Stimulated activated CD4-positive, alpha-beta T cell treated with anti-CD3 and anti-CD28 coated beads, Interleukin-4, amount 100 ng/mL, for 4 hours (primary cell): ENCODE measurements around the gene SMR3B.

ENCODE experiments used
- DNase-seq, 2 experiments: peaks; one replicate each; pipeline ENCODE4 v3.0.0-alpha.2; 2020

Gene SMR3B

GRCh38 chr4:70382691-70383181 is at the start of gene SMR3B:
TSS of gene SMR3B (plus strand) at chr4:70383131. CDS start at chr4:70384511, 1,380 bp downstream.
- DNase-seq, result no peak

DNA sequence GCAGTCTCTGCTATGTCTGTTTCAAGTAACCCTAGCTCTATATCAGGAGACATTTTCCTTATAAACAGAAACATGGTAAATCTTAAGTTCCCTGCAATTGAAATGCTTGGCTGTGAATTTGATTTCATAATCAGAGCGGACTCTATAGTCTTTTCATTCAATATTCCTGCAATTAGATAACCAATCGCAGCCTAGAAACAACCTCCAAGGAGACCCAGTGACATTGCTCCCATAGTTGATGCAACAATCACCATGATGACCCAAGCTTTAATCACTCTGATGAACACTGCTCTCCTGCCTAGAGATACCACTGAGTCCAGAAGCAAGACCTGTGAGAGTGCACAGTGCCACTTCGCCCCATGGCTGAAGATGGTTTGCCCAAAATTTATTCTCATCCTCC is 48.2 kb upstream of the SMR3B start, which contains the start of gene CABS1:
Gene CABS1 (plus strand): TSS at position 301 of the 400 bp plus-strand sequence. CDS start 59 bp downstream, at position 360.
- no peak for DNase-seq

GRCh38 chr4:70336043-70336442 is 46.9 kb upstream of the SMR3B start:
- DNase-seq, result no peak

- DNase-seq, result no peak
Observed at GRCh38 chr4:70337886-70338420, 45.0 kb upstream of the SMR3B start.

DNA sequence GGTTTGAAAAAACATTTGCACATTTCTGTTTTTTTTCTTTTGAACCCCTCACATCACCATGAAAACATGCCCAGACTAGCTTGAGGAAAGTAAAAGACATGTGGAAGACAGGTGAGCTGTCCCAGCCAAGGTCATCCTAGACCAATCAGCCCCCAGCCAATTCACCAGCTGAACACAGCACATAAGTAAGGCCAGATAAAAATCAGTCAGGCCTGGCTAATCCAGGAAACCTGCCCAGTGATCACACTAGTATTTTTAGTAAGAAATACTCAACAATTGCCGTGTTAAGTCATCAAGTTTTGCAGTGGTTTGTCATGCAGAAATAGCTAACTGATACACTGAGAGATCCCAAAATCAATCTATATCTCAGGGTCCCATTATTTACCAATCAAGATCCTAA is 26.7 kb upstream of the SMR3B start:
- no peak for DNase-seq

- DNase-seq, result no peak
Observed at GRCh38 chr4:70359115-70359661, 23.7 kb upstream of the SMR3B start.

GRCh38 chr4:70360460-70360859 is 22.5 kb upstream of the SMR3B start, which contains the start of gene SMR3A:
TSS of gene SMR3A (plus strand) at chr4:70360760. CDS start at chr4:70362116, 1,356 bp downstream.
- no peak for DNase-seq

DNA sequence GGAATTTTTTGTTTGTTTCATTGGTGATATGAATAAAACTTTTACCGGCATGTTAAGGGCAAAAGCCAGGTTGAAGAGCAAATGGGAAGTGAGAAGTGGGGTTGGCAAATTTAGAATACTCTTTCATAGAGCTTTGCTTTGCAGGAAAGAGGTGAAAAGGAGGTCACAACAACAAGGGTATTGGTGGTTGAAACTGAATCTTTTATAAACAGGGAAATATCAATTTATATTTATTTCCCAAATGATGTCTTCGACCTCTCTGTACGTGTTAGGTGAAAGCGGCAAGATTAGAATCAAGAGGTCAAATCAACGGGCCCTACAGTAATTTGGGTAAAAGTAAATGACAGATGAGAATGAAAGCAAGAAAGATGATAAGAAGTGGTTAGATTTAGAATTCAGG is 18.9 kb upstream of the SMR3B start:
- DNase-seq, result no peak

GRCh38 chr4:70365479-70365878 is 17.5 kb upstream of the SMR3B start:
- DNase-seq, result no peak

GRCh38 chr4:70367813-70368212 is 15.1 kb upstream of the SMR3B start:
- DNase-seq, result no peak

- no peak for DNase-seq
Observed at GRCh38 chr4:70371987-70372386, 10.9 kb upstream of the SMR3B start.

- no peak for DNase-seq
Observed at GRCh38 chr4:70372760-70373159, 10.2 kb upstream of the SMR3B start.

GRCh38 chr4:70380578-70380977 is 2.4 kb upstream of the SMR3B start:
- DNase-seq, result no peak

DNA sequence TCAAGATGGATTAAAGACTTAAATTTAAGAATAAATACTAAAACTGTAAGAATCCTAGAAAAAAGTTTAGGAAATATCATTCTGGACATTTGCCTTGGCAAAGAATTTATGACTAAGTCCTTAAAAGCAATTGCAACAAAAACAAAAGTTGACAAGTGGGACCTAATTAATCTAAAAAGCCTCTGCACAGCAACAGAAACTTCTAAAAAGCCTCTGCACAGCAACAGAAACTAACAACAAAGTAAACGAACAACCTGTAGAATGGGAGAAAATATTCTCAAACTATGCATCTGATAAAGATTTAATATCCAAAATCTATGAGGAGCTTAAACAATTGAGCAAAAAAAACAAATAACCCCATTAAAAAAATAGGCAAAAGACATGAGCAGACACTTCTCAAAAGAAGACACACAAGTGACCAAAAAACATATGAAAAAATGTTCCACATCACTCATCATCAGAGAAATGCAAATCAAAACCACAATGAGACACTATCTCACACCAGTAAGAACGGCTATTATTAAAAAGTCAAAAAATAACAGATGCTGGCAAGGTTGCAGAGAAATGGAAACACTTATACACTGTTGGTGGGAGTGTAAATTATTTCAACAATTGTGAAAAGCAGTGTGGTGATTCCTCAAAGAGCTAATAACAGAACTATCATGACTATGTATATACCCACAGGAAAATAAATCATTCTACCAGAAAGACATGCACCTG is 9.3 kb downstream of the SMR3B start:
- DNase-seq, result no peak

DNA sequence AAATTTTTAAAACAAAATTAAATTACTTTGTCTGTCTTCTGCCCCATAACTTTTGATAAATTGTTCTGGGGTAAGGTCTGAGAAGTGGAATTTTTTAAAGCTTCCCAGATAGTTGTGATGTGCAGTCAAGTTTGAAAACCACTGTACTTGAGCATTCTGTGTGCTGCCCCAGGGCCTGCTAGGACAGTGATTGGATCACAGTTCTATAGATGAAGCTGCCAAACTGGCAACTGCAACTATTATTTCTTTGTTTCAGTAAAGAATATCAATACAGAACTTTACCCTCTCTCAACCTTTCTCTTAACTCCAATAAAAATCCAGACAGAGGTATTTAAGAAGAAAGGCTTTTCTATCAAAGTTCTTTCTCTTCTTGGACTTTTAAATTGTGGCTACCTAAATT is 14.6 kb downstream of the SMR3B start, which contains the start of gene OPRPN:
Gene OPRPN (plus strand): TSS at position 361 of the 400 bp plus-strand sequence. CDS start 1,346 bp downstream, outside the sequence.
- no peak for DNase-seq

- DNase-seq, result no peak
Observed at GRCh38 chr4:70399319-70399718, 16.4 kb downstream of the SMR3B start.

GRCh38 chr4:70402762-70403161 is 19.8 kb downstream of the SMR3B start:
- DNase-seq, result no peak

DNA sequence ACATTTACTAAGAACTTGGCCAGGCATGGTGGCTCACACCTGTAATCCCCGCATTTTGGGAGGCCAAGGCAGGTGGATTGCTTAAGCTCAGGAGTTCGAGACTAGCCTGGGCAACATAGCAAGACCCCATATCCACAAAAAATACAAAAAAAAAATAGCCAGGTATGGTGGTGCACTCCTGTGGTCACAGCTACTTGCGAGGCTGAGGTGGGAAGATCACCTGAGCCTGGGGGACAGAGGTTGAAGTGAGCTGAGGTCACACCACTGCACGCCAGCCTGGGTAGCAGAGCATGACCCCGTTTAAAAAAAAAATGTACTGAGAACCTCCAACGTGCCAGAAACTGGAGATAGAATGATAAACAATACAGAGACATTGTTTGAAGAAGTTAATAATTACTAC is 22.8 kb downstream of the SMR3B start:
- no peak for DNase-seq

DNA sequence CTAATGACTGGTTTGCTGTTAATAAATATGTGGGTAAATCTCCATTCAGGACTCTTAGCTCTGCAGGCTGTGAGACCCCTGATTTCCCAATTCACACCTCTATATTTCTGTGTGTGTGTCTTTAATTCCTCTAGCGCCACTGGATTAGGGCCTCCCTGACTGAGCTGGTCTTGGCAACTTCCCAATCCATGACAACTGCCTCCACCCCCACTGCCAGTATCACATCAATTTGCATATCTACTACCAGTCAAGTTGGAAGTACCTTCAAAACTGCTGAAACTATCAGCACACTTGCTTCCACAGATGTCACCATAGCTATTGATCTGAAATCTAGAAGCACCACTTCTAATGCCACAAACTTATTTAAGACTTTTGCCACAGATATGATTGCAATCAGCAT is 42.4 kb downstream of the SMR3B start:
- no peak for DNase-seq

DNA sequence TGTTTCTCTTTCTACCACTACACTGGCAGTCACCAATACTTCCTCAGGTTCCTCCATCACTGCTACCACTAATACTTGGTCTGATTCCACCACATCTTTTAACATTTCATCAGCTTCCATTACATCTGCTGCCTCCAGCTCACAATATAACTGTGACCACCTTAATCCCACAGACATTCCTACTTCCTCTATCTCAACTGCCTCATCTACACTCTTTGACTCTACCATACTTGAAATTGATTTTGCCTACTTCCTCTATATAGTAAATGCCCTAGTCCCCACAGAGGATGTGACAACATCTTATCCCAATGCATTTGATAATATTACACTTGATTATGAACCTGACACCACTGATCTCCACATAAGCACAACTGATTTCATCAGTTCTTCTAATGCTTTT is 43.9 kb downstream of the SMR3B start:
- DNase-seq, result no peak

DNA sequence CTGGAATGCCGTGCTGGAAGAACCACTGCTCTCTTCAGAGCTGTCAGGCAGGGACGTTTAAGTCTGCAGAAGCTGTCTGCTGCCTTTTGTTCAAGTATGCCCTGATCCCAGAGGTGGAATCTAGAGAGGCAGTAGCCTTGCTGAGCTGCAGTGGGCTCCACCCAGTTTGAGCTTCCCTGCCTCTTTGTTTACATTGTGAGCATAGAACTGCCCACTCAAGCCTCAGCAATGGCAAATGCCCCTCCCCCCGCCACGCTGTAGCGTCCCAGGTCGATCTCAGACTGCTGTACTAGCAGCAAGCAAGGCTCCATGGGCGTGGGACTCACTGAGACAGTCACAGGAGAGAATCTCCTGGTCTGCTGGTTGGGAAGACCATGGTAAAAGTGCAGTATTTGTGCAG is 54.3 kb downstream of the SMR3B start:
- no peak for DNase-seq
